ENCODE data around the gene USP25.

USP25 gene

GRCh38 chr21:15713412-15713811, 16.4 kb upstream of the USP25 start (continued):
- TF ChIP-seq ZNF654 (tag by site-specific recombination; IDR thresholded peaks at IDR 0.05; ENCODE audit: low read depth) (no peak), PRDM2 (tag by site-specific recombination; IDR thresholded peaks at IDR 0.05; ENCODE audit: borderline replicate concordance) (no peak), ZNF335 (tag by site-specific recombination; conservative IDR thresholded peaks at IDR 0.05) (no peak), ZNF184 (tag by site-specific recombination; IDR thresholded peaks at IDR 0.05) (no peak), BCL6B (tag by site-specific recombination; IDR thresholded peaks at IDR 0.05) (no peak), ZEB2 (tag by site-specific recombination; IDR thresholded peaks at IDR 0.05) (no peak)

DNA sequence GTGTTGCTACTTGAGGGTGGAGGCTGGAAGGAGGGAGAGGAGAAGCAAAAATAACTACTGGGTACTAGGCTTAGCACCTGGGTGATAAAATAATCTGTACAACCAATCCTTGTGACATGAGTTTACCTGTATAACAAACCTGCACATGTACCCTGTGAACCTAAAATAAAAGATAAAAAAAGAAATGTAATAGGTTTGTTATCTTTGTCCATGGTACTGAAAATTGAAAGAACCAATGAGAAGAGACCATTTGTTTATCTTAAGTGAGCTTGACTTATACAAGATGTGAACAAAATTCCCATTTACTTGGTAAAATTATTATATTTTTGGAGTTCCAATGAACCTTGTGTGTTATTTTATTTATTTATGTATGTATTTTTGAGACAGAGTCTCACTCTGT, 11.1 kb upstream of the USP25 start:
- POLR2A ChIA-PET, result no interaction called here
- Histone ChIP-seq H3K27ac (ENCODE audit: extremely low read depth, low read depth, low read length) (no peak overlapping the region), H3K4me1 (ENCODE audit: control insufficient read depth, insufficient read depth, low read length) (no peaks in the 10 kb centered on the region), H3K4me3 (ENCODE audit: low read depth, low read length) (no peak overlapping the region), H3K36me3 (ENCODE audit: control insufficient read depth in 2 of 2, insufficient read depth in 1 of 2, low read length in 2 of 2) (no peaks in the 10 kb centered on the region), H3K9me3 (ENCODE audit: control insufficient read depth, insufficient read depth, low read depth, low read length) (no peaks in the 10 kb centered on the region)
- CTCF ChIA-PET, result no interaction called here
- TF ChIP-seq GLI2 (tag by site-specific recombination; IDR thresholded peaks at IDR 0.05; ENCODE audit: borderline replicate concordance, low read depth), result no peak
- TF ChIP-seq ZBTB21 (tag by site-specific recombination; IDR thresholded peaks at IDR 0.05), result no peak
- TF ChIP-seq ZBTB1 (tag by site-specific recombination; IDR thresholded peaks at IDR 0.05), result no peak
- TF ChIP-seq ZNF2 (tag by site-specific recombination; IDR thresholded peaks at IDR 0.05), result no peak
- TF ChIP-seq ZNF48 (tag by site-specific recombination; IDR thresholded peaks at IDR 0.05), result no peak
- no peak for TF ChIP-seq ZNF214 (tag by site-specific recombination; IDR thresholded peaks at IDR 0.05; ENCODE audit: borderline replicate concordance)
- TF ChIP-seq ZNF843 (tag by site-specific recombination; IDR thresholded peaks at IDR 0.05), result no peak
- no peak for TF ChIP-seq WT1 (tag by site-specific recombination; IDR thresholded peaks at IDR 0.05)
- no peak for TF ChIP-seq MYNN (tag by site-specific recombination; IDR thresholded peaks at IDR 0.05; ENCODE audit: borderline replicate concordance)
- TF ChIP-seq ZNF112 (tag by site-specific recombination; IDR thresholded peaks at IDR 0.05), result no peak
- no peak for TF ChIP-seq ZSCAN5A (tag by site-specific recombination; IDR thresholded peaks at IDR 0.05)
- TF ChIP-seq ZNF473 (tag by site-specific recombination; IDR thresholded peaks at IDR 0.05), result no peak
- no peak for TF ChIP-seq ZBTB44 (tag by site-specific recombination; IDR thresholded peaks at IDR 0.05)

All from HEK293 (cell line).